ENCODE measurements around the gene SLC15A1.

Gene SLC15A1

DNA sequence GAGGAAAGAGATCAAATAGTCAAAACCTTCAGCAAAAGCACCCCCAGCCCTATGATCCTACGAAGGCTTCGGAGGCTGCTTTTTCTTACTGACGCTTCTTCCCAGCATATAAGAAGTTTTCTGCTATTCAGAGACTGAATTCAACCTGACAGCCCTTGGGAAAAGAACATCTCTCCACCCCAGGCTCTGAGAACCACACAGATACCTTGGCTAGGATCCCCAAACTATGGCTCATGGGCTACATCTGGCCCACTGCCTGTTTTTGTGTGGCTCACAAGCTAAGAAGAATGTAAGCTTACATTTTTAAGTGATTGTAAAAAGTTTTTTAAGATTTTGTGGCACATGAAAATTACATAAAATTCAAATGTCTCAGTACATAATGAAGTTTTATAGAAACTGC lies 3.0 kb downstream of the SLC15A1 start:
- no peak for DNase-seq

DNA sequence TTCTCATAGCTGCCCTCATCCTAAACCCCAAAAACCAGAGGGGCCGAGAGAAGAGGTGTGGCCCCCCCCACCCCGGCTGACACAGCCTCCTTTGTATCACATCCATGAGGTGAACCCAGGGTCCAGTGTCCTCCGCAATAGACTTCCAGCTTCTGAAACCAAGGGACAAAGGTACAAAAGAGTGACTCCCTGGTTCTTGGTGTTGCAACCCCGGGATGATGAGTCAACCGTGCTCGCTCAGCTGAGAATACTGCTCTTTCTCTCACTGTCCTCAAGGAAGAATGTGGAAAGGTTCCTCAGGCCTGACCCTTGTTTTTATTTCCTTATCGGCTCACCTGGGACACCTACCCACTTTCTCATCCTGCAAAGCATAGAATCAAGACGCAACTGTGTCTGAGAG lies 5.5 kb downstream of the SLC15A1 start:
- DNase-seq: no peak

DNA sequence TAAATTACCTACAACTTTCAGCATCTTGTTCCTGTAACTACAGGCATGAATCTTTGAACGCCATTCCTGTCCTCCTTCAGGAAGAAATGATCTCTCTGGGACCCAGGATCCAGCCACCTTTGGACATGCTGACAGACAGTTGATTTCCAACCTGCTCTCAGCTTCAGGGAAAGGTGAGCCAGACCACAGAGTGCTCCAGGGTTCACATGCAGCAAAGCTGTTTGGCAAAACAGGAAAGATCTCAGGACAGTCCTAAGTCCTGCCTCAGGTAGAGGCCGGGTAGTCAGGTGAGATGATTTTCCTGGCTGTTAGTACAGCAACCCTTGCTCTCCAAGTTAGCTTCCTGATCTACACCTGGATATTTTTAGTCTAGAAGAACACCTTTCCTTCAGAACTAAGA lies 9.1 kb downstream of the SLC15A1 start:
- no peak for DNase-seq

DNA sequence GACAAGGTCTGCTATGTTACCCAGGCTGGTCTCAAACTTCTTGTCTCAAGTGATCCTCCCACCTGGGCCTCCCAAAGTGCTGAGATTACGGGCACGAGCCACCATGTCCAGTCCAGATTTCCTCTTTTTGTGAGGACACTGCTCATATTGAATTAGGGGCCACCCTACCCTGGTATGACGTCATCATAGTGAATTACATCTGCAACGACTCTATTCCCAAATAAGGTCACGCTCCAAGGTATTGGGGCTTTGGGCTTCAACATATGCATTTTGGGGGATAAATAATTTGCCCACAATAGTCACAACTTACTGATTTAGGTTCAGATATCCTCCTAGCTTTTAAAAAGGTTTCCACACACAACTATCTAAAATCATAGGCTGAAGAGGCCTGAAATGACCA lies 9.5 kb downstream of the SLC15A1 start:
- DNase-seq: no peak

DNA sequence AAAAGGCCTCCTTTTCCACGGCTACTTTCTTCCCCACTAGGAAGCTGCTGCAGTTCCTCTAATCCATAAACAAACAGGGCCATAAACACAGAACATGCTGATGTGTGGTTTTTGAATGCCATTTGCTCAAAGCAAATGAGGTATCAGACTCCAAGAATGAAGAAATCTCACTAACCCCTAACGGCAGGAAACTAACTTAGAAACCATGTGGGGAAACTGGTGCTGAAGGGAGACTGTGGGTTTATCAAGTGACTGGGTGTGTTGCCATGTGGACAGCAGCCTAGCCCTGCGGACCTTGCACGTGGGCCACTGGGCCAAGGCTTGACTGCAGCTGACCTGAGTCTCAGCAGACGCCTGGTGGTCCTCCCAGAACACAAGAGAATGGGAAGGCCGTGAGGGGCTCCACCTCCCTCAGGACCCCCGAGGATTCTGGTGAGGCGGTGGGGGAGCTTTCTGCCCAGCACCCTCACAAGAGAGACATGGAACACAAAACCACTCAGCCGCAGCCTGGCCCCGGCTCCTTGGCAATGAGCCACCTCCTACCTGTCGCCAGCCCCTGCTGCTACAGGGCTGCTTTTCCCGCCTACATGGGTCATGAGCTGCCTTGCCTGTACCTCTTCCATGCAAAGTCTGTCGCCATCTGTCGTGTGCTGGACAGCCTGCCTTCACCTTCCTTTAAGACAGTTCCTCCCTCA lies 10.6 kb downstream of the SLC15A1 start:
- no peak for DNase-seq

DNA sequence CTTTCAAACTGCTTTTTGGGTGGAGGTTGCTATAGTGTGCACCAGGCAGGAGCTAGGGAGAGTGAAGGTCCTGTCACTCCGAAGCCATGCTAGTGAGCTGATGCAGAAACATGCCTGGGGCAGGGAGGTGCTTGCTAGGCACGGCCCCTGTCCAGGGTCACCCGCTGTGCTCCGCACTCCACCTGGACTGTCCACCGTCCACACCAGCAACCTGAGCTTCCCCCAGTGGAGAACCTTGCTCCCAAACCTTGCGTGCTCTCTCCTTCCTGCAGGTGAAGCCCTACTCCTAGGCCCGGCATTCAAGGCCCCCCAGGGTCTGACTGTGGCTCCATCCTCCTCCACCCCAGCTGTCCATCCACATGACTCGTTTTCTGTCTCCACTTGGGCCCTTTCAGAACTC lies 12.3 kb downstream of the SLC15A1 start:
- no peak for DNase-seq

DNA sequence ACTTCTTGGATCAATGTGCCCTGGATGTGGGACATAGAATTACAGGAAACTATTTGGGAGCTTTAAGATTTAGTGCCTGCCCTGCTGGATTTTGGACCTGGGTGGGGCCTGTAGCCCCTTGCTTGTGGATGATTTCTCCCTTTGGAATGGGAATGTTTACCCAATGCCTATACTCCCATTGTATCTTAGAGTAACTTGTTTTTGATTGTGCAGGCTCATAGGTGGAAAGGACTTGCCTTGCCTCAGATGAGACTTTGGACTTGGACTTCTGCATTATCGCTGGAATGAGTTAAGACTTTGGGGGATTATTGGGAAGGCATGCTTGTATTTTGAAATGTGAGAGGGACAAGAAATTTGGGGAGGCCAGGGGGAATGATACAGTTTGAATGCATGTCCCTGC lies 13.5 kb downstream of the SLC15A1 start:
- DNase-seq: no peak

DNA sequence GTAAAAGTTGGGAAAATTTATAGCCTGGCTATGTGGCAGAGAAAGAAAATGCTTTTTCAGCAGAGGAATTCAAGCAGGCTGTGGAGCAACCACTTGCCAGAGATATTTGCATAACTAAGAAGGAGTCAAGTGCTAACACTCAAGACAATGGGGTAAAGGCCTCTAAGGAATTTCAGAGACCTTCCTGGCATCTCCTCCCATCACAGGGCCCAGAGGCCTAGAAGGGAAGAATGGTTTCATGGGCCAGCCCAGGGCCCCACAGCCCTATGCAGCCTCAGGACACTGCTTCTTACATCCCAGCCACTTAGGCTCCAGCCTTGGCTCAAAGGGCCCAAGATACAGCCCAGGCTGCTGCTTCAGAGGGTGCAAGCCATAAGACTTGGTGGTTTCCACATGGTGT lies 14.3 kb downstream of the SLC15A1 start:
- DNase-seq: no peak

DNA sequence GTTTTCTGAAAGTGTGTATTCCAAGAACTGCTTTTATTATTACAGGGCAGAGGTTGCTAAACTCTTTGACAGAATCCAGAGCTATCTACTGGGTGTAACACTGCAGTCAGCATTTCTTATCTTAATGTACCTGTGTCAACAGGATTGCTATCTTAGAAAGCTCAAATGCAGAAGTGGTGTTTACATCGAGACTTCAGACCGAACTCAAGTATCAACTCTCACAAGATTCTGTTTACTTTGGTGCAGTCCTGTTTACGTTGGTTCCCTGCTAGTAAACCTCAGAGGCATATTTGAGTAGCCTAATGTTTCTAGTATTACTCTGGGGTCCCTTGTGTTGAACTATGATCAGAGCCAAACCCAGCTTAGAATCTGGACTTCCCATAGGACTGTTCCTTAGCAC lies 20.5 kb downstream of the SLC15A1 start:
- DNase-seq: no peak

DNA sequence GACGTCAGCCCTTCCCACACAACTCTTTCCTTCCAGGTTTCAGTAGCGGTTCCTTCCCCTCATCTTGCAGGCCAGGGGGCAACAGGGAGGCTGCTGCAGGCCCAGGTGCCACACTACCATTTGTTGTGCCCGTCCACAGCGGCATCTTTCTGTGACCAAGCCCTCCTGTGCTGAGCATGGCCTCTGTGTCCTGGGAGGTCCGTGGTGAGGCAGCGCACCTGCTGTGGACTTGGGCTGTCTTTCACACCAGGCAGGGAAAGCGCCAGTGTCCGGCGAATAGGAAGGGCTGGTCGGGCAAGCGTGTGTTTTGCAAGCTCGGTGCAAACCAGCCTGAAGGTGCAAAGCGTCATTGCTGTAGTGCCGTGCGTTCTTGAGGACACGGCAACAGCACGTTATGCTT lies 21.4 kb downstream of the SLC15A1 start:
- DNase-seq: no peak

DNA sequence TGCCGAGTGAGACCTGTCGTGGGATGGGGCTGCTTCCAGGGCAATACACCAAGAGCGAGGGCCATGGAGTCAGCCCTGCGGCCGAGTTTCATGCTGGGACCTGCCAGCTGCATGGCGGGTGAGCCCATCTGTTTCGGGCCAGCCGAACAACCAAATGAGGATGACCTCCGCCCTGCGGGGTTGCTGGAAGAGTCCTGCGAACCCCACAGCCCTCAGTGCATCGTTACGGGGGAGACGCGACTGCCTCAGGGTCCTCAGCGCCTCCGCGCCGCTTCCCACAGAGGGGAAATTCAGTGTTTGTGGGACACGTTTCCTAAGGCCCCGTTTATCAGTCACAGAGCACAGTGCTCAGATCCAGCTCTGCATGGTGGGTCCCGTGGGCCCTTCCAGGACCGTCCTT lies 22.0 kb downstream of the SLC15A1 start:
- no peak for DNase-seq

DNA sequence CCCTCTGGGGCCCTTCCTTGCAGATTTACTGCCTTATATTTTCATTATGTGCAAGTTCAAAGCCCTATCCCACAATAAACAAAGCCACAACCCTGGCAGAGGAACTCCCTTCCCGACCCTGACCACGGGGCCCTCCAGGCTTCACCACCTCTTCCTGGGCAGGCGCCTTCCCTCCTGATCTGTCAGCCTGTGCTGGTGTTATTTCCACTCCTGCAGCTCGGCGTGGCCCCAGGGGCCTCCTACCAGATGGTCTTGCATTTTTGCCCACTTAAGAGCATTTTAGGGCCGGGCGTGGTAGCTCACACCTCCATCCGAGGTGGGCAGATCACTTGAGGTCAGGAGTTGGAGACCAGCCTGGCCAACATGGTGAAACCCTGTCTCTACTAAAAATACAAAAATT lies 22.8 kb downstream of the SLC15A1 start:
- no peak for DNase-seq

DNA sequence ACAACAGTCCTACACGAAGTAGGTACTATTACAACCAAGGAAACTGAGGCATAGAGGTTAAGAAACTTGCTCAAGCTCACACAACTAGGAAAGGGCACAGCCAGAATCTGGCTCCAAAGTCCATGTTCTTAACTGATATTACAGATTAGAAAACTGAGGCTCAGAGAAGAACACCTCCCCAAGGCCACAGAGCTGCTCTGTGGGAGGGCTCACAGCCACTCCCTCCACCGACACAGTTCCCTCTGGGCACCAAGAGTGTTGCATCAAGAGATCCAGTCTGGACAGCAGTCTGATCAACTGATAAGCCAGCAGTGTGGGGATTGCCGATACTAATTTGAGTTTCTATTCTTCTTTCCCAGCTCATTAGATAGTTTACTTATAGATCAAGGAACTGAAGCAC lies 29.5 kb downstream of the SLC15A1 start:
- no peak for DNase-seq

DNA sequence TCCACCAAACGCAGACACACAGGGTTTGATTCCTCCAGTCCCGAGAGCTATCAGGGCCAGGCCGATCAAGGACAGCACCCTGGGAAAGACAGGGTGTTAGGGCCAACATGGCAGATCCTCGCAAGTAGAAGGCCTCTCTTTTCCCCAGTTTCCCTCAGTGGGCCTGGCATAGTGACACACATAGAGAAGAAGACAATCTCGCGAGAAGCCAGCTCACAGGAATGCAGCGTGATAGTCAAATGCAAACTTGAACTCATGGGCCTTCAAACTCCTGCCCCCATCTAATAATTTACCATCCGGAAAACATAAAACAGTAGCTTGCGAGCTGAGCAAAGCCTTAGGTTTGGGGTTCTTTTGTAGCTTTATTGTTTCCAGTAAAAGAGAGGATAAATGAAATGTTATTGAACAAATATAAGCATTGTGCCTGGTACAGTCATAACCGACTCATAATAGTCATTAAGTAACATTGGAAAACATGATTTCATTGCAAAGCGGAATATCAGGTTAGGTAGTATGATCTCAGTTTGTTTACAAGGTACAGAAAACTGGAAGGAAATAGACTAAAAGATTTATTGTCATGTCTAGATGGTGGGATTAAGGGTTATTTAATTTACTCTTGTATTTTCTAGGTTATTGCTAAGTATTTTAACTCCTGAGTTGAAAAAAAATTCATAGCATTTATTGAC lies 30.5 kb downstream of the SLC15A1 start:
- DNase-seq: no peak

DNA sequence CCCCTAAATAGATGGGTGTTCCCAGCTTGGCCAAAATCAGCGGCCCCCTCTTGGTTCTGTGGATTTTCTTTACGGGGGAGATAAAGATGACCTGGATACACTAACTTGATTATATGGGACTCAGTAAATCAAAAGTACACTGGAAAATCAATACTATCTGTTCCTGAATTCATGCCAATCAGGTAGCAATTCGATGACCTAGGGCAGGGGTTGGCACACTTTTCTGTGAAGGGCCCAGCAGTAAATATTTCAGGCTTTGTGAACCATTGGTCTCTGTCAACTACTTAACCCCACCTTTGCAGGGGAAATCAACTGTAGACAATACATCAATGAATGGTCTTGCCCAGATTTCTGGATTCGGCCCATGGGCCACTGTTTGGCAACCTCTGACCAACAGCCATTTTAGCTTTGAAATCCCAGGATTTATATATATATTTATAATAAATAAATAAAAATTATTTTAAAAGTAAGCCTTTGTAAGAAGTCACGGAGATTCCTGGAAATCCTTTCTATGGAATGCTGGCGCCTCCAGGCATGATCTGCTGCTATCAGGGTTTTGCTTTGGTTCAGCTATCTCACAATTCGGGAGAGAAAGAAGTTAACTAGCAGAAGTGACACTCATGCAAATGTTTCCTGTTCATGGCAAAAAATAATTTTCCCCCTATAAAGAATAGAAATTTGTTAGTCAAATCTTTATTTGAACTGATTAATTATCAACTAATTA lies 32.8 kb downstream of the SLC15A1 start:
- no peak for DNase-seq

DNA sequence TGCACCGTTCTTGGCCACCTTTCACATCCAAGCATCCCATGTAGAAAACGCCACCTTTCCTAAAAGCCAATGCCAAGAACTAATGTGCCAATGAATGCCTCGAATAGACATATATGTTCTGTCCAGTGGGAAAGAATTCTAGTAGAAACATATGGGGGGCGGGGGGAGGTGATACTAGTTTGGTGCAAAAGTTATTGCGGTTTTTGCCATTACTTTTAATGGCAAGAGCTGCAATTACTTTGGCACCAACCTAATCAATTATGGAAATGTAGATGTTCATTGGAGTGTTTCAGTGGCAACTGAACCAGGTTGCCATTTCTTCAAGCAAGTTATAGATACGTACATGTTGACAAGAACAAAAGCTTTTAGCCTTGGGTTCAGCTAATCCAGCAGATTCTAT lies 34.6 kb downstream of the SLC15A1 start:
- DNase-seq: no peak

DNA sequence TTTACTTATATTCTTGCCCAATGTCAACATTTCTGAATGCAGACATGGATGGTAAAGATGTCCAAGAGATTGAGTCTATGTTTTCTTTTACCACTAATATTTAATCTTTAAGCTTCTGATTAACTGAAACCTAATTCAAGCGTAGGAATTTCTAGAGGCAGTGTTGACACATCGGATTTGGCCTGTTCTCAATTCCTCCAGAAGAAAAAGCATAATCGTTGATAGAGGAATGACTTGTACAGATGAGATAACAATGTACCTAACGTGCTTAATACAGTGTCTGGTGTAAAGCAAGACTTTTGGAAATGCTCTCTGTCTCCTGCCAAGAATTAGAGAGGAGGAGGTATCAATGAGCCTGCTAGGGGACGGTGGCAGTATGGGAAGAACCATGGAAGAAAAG lies 35.2 kb downstream of the SLC15A1 start:
- DNase-seq: no peak

DNA sequence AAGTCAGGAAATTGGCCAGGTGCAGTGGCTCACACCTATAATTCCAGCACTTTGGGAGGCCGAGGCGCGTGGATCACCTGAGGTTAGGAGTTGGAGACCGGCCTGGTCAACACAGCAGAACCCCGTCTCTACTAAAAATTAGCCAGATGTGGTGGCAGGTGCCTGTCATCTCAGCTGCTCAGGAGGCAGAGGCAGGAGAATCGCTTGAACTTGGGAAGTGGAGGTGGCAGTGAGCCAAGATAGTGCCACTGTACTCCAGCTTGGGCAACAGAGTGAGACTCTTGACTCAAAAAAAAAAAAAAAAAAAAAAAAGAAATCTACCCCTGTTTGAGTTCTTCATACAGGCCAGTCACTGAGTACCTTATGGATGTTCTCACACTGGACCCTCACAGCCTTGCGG lies 42.0 kb downstream of the SLC15A1 start:
- DNase-seq: no peak

DNA sequence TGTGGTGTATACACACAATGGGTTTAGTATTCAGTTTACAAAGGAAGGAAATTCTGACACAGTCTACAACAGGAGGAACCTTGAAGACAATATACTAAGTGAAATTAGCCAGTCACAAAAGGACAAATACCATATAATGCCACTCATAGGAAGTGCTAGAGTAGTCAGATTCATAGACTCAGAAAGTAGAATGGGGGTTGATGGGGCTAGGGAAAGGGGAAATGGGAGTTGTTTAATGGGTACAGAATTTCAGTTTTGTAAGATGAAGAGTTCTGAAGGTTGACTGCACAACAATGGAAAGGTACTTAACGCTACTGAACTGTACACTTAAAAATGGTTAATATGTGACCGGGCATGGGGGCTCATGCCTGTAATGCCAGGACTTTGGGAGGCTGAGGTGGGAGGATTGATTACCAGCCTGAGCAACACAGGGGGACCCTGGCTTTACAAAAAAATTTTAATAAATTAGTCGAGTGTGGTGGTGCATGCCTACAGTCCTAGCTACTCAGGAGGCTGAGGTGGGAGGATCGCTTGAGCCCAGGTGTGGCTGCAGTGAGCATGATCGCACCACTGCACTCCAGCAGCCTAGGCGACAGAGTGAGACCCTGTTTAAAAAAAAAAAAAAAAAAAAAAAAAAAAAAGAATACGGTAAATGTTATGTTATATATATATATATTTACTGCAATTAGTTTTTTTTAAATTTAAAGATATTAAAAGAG lies 45.0 kb downstream of the SLC15A1 start:
- no peak for DNase-seq

DNA sequence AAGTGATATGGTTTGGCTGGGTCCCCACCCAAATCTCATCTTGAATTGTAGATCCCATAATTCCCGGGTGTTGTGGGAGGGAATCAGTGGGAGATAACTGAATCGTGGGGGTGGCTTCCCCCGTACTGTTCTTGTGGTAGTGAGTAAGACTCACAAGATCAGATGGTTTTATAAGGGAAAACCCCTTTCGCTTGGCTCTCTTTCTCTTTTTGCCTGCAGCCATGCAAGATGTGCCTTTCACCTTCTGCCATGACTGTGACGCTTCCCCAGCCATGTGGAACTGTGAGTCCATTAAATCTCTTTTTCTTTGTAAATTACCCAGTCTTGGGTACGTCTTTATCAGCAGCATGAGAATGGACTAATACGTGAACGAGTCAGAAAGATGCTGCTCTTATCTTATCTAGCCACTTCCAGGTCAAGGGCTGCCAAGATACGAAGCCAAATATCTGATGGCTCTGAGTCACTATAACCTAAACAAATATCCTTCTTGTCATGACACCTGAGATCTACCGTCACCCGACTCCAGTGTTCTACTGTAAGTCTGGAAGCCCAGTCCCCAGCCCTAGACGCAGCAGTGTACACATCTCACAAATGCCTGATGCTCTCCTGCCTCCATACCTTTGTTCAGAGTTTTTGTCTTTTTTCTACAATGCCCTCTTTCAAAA lies 45.9 kb downstream of the SLC15A1 start:
- no peak for DNase-seq

DNA sequence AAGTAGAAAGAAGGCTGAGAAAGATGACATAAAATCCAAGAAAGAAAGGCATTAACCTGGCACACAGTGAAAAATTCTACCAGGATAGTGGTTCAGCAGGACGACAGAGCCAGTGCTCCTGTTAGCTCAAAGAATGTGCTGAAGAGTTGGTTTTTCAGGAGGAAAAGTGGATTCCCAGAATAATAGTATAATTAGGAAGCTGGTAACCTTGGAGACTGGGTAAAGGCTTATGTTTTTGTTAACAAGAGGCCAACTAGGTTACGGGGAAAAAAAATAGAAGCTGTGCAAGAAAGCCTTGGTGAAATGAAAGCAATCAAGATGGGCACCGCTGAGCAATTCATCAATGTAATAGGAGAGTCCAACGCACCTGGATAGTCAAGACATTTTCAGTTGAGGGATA lies 54.7 kb downstream of the SLC15A1 start:
- DNase-seq: no peak

DNA sequence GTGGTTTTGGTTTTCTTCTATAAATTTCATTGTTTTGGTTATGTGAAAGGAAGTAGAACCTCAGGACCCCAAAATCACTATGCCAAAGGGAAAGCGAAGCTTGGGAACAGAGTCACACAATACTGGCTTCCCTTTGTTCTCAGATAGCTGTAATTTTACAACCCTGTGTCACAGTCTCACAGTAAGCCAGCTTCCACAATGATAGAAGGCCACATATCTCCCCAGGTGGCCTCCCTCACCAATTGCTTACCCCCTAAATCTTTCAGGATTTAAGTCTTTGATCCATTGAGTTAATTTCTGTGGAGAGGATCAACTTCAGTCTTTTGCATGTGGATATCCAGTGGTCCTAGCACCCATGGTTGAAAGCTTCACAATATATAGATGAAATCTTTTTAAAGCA lies 58.7 kb downstream of the SLC15A1 start:
- no peak for DNase-seq

DNA sequence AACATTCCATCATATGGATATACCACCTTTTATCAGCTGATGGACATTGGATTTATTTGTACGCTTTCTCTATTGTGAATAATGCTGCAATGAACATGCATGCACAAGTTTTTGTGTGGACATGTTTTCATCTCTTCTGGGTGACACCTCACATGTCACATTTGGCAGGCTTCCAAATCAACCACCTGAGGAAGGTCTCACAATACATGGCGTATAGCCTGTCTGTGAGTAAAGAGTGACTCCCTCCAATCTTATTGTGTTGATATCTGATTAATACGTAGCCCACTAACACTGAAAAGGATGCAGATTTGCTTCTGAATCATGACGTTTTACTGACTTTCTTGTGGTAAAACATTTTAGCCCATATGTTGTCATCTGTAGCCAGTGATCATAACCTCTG lies 61.1 kb downstream of the SLC15A1 start:
- no peak for DNase-seq
